Measurements from ENCODE around the gene NKD2.
"Not testable (repeated sequence)": the region's sequence is repeated elsewhere in the genome, so short reads cannot be mapped to it uniquely, and the experiment has no call there.

Gene NKD2

DNA sequence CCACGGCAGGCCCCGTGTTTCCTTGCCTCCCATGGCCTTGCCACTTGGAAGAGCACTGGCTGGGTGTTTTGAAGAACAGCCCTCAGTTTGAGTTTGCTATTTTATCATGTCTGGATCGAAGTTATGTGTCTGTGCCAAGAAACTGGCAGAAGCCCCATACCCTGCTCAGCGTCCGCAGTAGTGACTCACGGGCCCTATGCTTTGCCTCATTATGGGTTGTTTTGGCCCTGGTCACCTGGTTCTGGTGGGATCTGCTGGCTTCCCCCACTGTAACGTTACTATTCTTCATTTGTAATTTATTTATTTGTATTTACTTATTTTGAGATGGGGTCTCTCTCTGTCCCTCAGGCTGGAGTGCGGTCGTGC, 42.3 kb upstream of the NKD2 start:
- ChIA-PET CTCF (interaction anchor here (0.6 kb wide), 1 partner anchor 45 kb away, joined by 3 read pairs; no protein-coding TSS in a partner anchor), POLR2A (ENCODE audit: low non-redundant PET) (no interaction called here)
- no peak overlapping the region for H3K27ac ChIP-seq
- TF ChIP-seq, protein P1, sequence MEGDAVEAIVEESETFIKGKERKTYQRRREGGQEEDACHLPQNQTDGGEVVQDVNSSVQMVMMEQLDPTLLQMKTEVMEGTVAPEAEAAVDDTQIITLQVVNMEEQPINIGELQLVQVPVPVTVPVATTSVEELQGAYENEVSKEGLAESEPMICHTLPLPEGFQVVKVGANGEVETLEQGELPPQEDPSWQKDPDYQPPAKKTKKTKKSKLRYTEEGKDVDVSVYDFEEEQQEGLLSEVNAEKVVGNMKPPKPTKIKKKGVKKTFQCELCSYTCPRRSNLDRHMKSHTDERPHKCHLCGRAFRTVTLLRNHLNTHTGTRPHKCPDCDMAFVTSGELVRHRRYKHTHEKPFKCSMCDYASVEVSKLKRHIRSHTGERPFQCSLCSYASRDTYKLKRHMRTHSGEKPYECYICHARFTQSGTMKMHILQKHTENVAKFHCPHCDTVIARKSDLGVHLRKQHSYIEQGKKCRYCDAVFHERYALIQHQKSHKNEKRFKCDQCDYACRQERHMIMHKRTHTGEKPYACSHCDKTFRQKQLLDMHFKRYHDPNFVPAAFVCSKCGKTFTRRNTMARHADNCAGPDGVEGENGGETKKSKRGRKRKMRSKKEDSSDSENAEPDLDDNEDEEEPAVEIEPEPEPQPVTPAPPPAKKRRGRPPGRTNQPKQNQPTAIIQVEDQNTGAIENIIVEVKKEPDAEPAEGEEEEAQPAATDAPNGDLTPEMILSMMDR (conservative IDR thresholded peaks at IDR 0.05; ENCODE audit: low read depth), result no peak
- DNase-seq (ENCODE audit: low spot score), result no peak

DNA sequence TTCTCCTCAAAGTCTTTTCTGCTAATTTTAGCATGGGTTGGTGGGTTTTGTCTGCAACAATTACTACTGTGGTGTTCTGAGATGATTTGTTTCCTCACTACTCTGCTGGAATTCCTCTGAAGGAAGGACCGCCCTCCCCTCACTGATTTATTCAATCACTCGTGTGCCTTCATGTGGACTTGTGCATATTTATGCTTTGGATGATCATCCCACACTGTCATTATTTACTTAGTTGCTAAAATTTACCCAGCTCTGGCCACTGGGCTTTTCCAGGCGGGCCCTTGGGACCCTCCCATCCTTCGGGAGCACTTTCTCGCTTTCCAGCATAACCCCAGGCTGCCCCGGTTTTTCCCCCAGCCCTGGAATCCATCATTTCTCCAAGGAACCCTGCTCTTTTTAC, 41.7 kb upstream of the NKD2 start:
- DNase-seq (ENCODE audit: low spot score), result no peak
- CTCF ChIA-PET, result no interaction called here
- TF ChIP-seq, protein P1 (conservative IDR thresholded peaks at IDR 0.05; ENCODE audit: low read depth), result no peak
- H3K27ac ChIP-seq, result no peak overlapping the region
- POLR2A ChIA-PET (ENCODE audit: low non-redundant PET), result no interaction called here

DNA sequence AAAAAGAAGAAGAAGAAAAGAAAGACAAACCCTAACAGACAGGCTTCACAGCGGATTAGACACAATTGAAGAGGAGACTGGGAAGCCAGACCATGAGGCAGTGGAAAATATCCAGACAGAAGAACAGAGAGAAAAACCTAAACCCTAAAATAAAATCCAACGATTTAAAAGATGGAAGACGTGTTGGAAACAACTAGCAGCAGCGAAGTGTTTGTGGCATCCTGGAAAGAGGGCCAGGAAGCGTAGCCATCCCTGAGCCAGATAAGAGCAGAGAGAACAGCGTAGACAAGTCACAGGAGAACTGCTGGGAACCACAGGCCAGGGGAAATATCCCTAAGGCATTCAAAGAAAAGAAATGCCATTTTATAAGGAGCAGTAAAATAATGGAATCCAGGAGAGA, 39.7 kb upstream of the NKD2 start:
- POLR2A ChIA-PET (ENCODE audit: low non-redundant PET), result no interaction called here

DNA sequence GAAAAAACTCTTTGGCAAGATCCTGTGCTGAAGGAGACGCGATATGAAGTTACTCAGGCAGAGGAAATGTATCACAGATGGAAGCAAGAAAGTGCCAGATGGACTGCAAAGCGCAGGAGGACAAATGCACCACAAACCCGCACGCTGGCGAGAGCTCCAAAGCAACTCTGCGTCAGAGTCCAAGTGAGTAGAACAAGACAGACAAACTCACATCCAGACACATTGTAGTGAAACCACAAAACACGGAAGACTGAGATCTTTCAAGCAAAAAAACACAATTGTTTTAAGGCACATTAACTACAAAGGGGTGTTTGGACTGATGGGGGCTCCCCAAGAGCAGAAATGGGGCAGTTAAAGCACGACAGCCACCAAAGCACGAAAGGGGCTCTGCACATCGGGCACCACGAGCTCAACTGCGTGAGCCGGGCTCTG, 39.2 kb upstream of the NKD2 start:
- CTCF ChIA-PET, result no interaction called here
- no peak overlapping the region for H3K27ac ChIP-seq
- POLR2A ChIA-PET (ENCODE audit: low non-redundant PET), result no interaction called here
- no peak for DNase-seq (ENCODE audit: low spot score)
- TF ChIP-seq, protein P1 (conservative IDR thresholded peaks at IDR 0.05; ENCODE audit: low read depth), result no peak

More for the DNA sequence above, 39.7 kb upstream of the NKD2 start:
- TF ChIP-seq, protein P1 (conservative IDR thresholded peaks at IDR 0.05; ENCODE audit: low read depth), result no peak
- H3K27ac ChIP-seq, result no peak overlapping the region
- CTCF ChIA-PET, result no interaction called here
- no peak for DNase-seq (ENCODE audit: low spot score)

DNA sequence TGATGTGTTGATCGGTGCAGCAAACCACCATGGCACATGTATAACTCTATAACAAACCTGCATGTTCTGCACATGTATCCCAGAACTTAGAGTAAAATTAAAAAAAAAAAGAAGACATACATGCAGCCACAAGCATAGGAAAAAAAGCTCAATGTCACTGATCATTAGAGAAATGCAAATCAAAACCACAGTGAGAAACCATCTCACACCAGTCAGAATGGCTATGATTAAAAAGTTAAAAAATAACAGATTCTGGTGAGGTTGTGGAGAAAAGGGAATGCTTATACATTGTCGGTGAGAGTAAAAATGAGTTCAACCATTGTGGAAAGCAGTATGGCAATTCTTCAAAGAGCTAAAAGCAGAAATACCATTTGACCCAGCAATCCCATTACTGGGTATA, 36.0 kb upstream of the NKD2 start:
- POLR2A ChIA-PET (ENCODE audit: low non-redundant PET); H3K27ac ChIP-seq; DNase-seq (ENCODE audit: low spot score): not testable (repeated sequence)
- CTCF ChIA-PET, result interaction anchor here (0.6 kb wide), 2 partner anchors 166 to 549 kb away, joined by 3 read pairs; no protein-coding TSS in a partner anchor

DNA sequence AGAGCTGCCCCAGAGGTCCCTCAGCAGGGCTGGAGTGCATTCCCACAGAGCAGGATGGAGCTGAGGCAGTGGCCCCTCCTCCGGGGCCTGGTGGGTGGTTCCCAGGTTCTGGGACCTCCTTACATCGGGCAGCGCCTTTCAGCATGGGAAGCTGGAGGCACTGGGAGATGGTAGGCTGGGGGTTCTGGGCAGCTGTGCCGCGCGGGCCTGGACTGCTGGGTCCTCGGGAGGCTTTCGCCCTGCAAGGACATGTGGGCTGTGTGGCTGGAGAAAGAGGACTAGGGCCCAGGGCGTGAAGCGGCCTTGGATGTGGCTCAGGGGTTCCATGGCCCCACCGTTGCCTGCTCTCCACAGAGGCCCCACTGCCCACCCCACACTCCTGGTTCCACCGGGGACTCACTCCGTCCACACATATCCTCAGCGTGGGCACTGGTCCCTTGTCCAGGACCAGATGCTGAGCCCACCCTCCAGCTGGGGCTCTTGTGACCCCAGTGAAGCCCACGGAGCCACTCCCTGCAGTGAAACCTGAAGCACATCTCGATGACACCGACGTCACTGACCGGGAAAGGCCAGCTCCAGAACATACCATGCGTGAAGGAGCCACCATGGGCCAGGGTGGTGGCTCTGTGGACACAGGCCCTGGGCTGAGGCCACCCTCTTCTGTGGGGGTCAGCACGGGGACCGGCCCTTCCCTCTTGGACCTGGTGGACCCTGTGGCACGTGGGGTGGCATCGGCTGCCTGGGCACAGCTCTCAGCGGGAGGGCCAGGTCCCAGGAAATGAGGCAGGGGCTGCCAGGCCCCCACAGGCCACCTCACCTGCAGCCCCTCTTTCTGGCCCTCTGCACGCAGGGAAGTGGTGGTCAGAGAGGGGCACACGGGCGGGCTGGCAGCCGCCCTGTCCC, 31.5 kb upstream of the NKD2 start:
- TF ChIP-seq, protein P1 (conservative IDR thresholded peaks at IDR 0.05; ENCODE audit: low read depth), result no peak
- ChIA-PET CTCF (interaction anchor here (0.6 to 1.0 kb wide), 2 partner anchors 69 to 190 kb away, joined by 3 read pairs; no protein-coding TSS in a partner anchor), POLR2A (ENCODE audit: low non-redundant PET) (no interaction called here)
- DNase-seq (ENCODE audit: low spot score), result no peak
- no peak overlapping the region for H3K27ac ChIP-seq

DNA sequence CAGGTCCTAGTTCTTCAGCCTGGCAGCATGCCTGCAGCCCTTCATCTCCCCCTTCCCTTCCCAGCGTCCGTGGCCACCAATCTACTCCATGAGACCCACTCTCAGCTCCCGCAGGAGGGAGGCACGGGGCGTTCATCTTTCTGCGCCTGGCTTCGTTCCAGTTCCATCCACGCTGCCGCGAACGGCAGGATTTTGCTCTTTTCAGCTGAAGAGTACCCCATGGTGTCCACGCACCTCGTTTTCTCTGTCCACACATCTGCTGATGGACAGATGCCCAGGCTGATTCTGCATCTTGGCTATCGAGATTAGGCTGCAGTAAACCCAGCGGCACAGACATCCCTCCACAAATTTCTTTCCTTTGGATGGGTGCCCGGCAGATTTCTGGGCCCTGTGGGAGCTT, 30.5 kb upstream of the NKD2 start:
- CTCF ChIA-PET, result interaction anchor here (0.7 kb wide), 1 partner anchor 33 kb away, joined by 3 read pairs; no protein-coding TSS in a partner anchor
- no peak overlapping the region for H3K27ac ChIP-seq
- TF ChIP-seq, protein P1 (conservative IDR thresholded peaks at IDR 0.05; ENCODE audit: low read depth), result no peak
- POLR2A ChIA-PET (ENCODE audit: low non-redundant PET), result no interaction called here
- DNase-seq (ENCODE audit: low spot score), result no peak
